GM21737 (cell line): ENCODE measurements around the gene SMIM14.
"Not testable (repeated sequence)": the region's sequence is repeated elsewhere in the genome, so short reads cannot be mapped to it uniquely, and the experiment has no call there.

Experiments
- ATAC-seq: cut with Tn5 transposase; IDR thresholded peaks from one replicate; pipeline ENCODE4 v1.9.1; 2021; ENCODE audit warnings: mild to moderate bottlenecking, moderate library complexity; ENCODE audit not compliant: unreplicated experiment

SMIM14 gene

GRCh38 chr4:39638354-39639239 lies at the start of gene SMIM14:
SMIM14 (minus strand) TSS chr4:39638865; CDS start chr4:39605145, 33,720 bp downstream.
- ATAC-seq: peak; percentile 53

GRCh38 chr4:39687014-39687413 lies 48.3 kb upstream of the SMIM14 start:
- no peak for ATAC-seq

- ATAC-seq: no peak
Observed at GRCh38 chr4:39685990-39686389, 47.3 kb upstream of the SMIM14 start.

- ATAC-seq: no peak
Observed at GRCh38 chr4:39682138-39682537, 43.5 kb upstream of the SMIM14 start.

- not testable (repeated sequence) for ATAC-seq
Observed at GRCh38 chr4:39681003-39681402, 42.3 kb upstream of the SMIM14 start.

- ATAC-seq: not testable (repeated sequence)
Observed at GRCh38 chr4:39675681-39676080, 37.0 kb upstream of the SMIM14 start.

- not testable (repeated sequence) for ATAC-seq
Observed at GRCh38 chr4:39670296-39670695, 31.6 kb upstream of the SMIM14 start.

GRCh38 chr4:39668887-39669286 lies 30.2 kb upstream of the SMIM14 start:
- no peak for ATAC-seq

- no peak for ATAC-seq
Observed at GRCh38 chr4:39667706-39668105, 29.0 kb upstream of the SMIM14 start.

GRCh38 chr4:39664828-39665731 lies 26.4 kb upstream of the SMIM14 start:
- ATAC-seq: no peak

- ATAC-seq: no peak
Observed at GRCh38 chr4:39662683-39663082, 24.0 kb upstream of the SMIM14 start.

GRCh38 chr4:39660757-39661156 lies 22.1 kb upstream of the SMIM14 start:
- no peak for ATAC-seq

GRCh38 chr4:39660045-39660444 lies 21.4 kb upstream of the SMIM14 start:
- no peak for ATAC-seq

GRCh38 chr4:39658756-39659155 lies 20.1 kb upstream of the SMIM14 start:
- no peak for ATAC-seq

- peak; percentile 70 for ATAC-seq
Observed at GRCh38 chr4:39657465-39657864, 18.8 kb upstream of the SMIM14 start.

GRCh38 chr4:39656638-39657037 lies 18.0 kb upstream of the SMIM14 start:
- ATAC-seq: not testable (repeated sequence)

GRCh38 chr4:39655876-39656275 lies 17.2 kb upstream of the SMIM14 start:
- no peak for ATAC-seq

GRCh38 chr4:39655211-39655610 lies 16.5 kb upstream of the SMIM14 start:
- ATAC-seq: no peak

GRCh38 chr4:39651586-39651985 lies 12.9 kb upstream of the SMIM14 start:
- not testable (repeated sequence) for ATAC-seq

GRCh38 chr4:39649639-39650265 lies 11.1 kb upstream of the SMIM14 start:
- ATAC-seq: no peak
